ENCODE data around the gene ATP6V0A4.

ATP6V0A4 gene

DNA sequence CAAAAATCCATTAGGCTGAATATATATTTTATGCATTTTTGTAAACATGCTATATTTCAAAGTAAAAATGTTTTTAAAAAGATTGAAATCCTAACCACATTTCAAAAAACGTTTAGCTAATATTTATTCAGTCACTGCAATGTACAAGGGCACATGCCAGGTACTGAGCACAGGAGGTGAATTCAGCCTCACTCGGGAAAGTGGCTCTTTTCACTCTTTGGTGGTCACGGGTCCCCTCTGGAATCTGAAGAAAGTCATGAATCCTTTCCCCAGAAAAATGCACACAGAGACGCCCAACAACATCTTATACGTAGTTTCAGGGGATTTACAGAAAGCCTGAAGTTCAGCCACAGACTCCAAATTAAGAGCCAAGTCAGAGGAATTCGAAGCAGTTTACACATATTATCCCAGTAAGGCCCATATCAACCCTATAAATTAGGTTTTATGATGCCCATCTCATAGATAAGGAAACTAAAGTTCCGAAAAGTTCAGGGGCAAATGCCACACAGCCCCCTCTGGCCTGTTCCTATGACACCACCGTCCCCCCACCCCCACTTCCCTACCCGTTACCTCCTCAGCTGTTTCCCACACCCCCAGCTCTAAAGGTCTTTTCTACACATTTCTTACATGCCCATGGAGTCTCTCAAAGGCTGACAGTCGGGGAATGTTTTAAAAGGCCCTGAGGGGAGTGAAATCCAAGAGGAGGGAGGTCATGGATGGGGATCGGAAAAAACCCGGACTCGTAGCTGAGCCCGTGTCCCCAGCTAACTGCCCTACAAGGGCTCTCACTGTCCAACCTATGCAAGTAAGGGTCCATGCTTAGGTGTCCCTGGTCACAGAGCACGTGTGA lies 87.2 kb downstream of the ATP6V0A4 start:
- no peak for DNase-seq
- Histone ChIP-seq H3K36me3 (no peaks in the 10 kb centered on the region), H3K27me3 (no peaks in the 10 kb centered on the region), H3K9me3 (no peaks in the 10 kb centered on the region), H3K4me1 (no peaks in the 10 kb centered on the region), H3K4me3 (ENCODE audit: low read depth, low read length) (no peak overlapping the region)
- TF ChIP-seq CTCF (IDR thresholded peaks at IDR 0.05; ENCODE audit: low read depth, low read length), result no peak

GRCh38 chr7:138705167-138705566 lies 92.8 kb downstream of the ATP6V0A4 start:
- Histone ChIP-seq H3K4me1 (no peaks in the 10 kb centered on the region), H3K9me3 (no peaks in the 10 kb centered on the region), H3K4me3 (ENCODE audit: low read depth, low read length) (no peak overlapping the region), H3K27me3 (no peaks in the 10 kb centered on the region), H3K36me3 (no peaks in the 10 kb centered on the region)
- no peak for DNase-seq
- TF ChIP-seq CTCF (IDR thresholded peaks at IDR 0.05; ENCODE audit: low read depth, low read length), result no peak

DNA sequence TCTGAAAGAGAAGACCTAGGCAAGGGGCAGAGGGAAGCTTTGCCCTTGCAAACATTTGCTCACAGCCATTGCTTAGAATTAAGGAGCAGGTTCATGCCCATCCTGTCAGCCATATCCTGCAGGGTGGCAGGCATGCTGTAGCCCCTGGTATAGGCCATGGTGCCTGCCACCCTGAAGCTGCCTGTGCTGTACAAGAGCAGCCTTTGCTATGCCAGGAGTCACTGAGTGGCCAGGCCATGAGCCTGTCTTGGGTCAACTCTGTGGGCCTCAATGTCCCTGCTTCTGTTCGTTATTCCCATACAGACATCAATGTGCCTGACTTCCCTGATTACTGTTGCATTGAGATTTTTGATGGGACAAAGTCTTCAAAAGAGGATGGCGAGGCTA lies 96.5 kb downstream of the ATP6V0A4 start:
- H3K27me3 ChIP-seq, result no peaks in the 10 kb centered on the region
- no peak for TF ChIP-seq CTCF (IDR thresholded peaks at IDR 0.05; ENCODE audit: low read depth, low read length)
- no peak for DNase-seq
- H3K4me1 ChIP-seq, result no peaks in the 10 kb centered on the region
- no peaks in the 10 kb centered on the region for H3K36me3 ChIP-seq
- no peak overlapping the region for H3K4me3 ChIP-seq (ENCODE audit: low read depth, low read length)
- no peaks in the 10 kb centered on the region for H3K9me3 ChIP-seq

GRCh38 chr7:138700857-138701536 lies 97.0 kb downstream of the ATP6V0A4 start, which contains the start of gene SVOPL:
Gene SVOPL, minus strand, starts transcription at chr7:138701362. Its CDS starts 22,317 bp downstream, at chr7:138679045.
- H3K4me1 ChIP-seq, result no peaks in the 10 kb centered on the region
- no peak for TF ChIP-seq CTCF (IDR thresholded peaks at IDR 0.05; ENCODE audit: low read depth, low read length)
- no peaks in the 10 kb centered on the region for H3K36me3 ChIP-seq
- DNase-seq, result no peak
- no peak within 1 kb of the TSS for H3K4me3 ChIP-seq (ENCODE audit: low read depth, low read length)
- H3K27me3 ChIP-seq, result no peaks in the 10 kb centered on the region
- H3K9me3 ChIP-seq, result no peaks in the 10 kb centered on the region

- no peaks in the 10 kb centered on the region for H3K36me3 ChIP-seq
- DNase-seq, result no peak
- no peaks in the 10 kb centered on the region for H3K4me1 ChIP-seq
- no peaks in the 10 kb centered on the region; the same call in 1 of the 2 replicates for H3K9me3 ChIP-seq
- no peak overlapping the region for H3K4me3 ChIP-seq (ENCODE audit: low read depth, low read length)
- no peaks in the 10 kb centered on the region for H3K27me3 ChIP-seq
- TF ChIP-seq CTCF (IDR thresholded peaks at IDR 0.05; ENCODE audit: low read depth, low read length), result no peak
Observed at GRCh38 chr7:138699661-138700060, 98.3 kb downstream of the ATP6V0A4 start.

DNA sequence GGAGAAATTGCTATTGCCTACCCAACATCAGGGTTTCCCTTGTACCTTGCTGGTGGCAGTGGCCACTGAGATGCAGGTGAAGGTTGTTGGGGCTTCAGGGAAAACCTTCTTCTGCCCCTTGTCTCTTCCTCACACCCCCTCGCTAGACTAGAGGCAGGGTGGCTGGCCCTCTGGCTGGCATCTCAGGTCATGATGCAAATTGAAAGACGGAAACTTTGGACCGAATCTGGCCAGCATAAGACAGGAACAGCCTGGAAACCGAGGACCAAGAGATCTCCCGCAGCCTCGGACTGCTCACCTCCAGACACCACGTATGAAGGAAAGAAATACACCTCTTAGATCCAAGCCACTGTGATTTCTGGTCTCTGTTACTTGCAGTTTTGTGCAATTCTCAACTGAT lies 99.7 kb downstream of the ATP6V0A4 start:
- H3K9me3 ChIP-seq, result no peaks in the 10 kb centered on the region; the same call in 1 of the 2 replicates
- no peaks in the 10 kb centered on the region for H3K36me3 ChIP-seq
- no peak for DNase-seq
- TF ChIP-seq CTCF (IDR thresholded peaks at IDR 0.05; ENCODE audit: low read depth, low read length), result no peak
- H3K4me3 ChIP-seq (ENCODE audit: low read depth, low read length), result no peak overlapping the region
- H3K4me1 ChIP-seq, result no peaks in the 10 kb centered on the region
- no peaks in the 10 kb centered on the region for H3K27me3 ChIP-seq

Data from BE2C (cell line).